Activated naive CD4-positive, alpha-beta T cell treated with anti-CD3 and anti-CD28 coated beads, Interleukin-2, amount 50 U/mL, for 24 hours (primary cell): ENCODE results near the gene ASPRV1.

Experiments
- H3K27ac Mint-ChIP-seq: one replicate; pipeline ENCODE4 v1.8.0; 2021; ENCODE audit warnings: mild to moderate bottlenecking, mixed read lengths
- H3K27me3 Mint-ChIP-seq: one replicate; pipeline ENCODE4 v1.8.0; 2021; ENCODE audit warnings: mixed read lengths
- H3K36me3 Mint-ChIP-seq: one replicate; pipeline ENCODE4 v1.8.0; 2021; ENCODE audit warnings: mixed read lengths
- H3K4me1 Mint-ChIP-seq: one replicate; pipeline ENCODE4 v1.8.0; 2021; ENCODE audit warnings: mixed read lengths
- H3K4me3 Mint-ChIP-seq: one replicate; pipeline ENCODE4 v1.8.0; 2021; ENCODE audit warnings: mild to moderate bottlenecking, mixed read lengths
- H3K9me3 Mint-ChIP-seq: one replicate; pipeline ENCODE4 v1.8.0; 2021; ENCODE audit warnings: mixed read lengths

ASPRV1 gene

GRCh38 chr2:69975853-69976462, 14.5 kb upstream of the ASPRV1 start:
- peaks cover 1% of the 10 kb centered on the region for H3K36me3 Mint-ChIP-seq
- no peak overlapping the region for H3K27ac Mint-ChIP-seq

GRCh38 chr2:69975136-69975852, 13.9 kb upstream of the ASPRV1 start:
- peaks cover 12% of the 10 kb centered on the region for H3K4me1 Mint-ChIP-seq
- no peaks in the 10 kb centered on the region for H3K27me3 Mint-ChIP-seq
- no peak overlapping the region for H3K27ac Mint-ChIP-seq
- H3K4me3 Mint-ChIP-seq = no peak overlapping the region
- peaks cover 1% of the 10 kb centered on the region for H3K36me3 Mint-ChIP-seq
- H3K9me3 Mint-ChIP-seq = no peaks in the 10 kb centered on the region

More at GRCh38 chr2:69975853-69976462, 14.5 kb upstream of the ASPRV1 start:
- Mint-ChIP-seq H3K4me1 (peaks cover 12% of the 10 kb centered on the region), H3K9me3 (no peaks in the 10 kb centered on the region), H3K4me3 (no peak overlapping the region), H3K27me3 (no peaks in the 10 kb centered on the region)

- no peak overlapping the region for H3K4me3 Mint-ChIP-seq
- peaks cover 1% of the 10 kb centered on the region for H3K36me3 Mint-ChIP-seq
- H3K27ac Mint-ChIP-seq = no peak overlapping the region
- H3K4me1 Mint-ChIP-seq = peaks cover 12% of the 10 kb centered on the region
- no peaks in the 10 kb centered on the region for H3K27me3 Mint-ChIP-seq
- H3K9me3 Mint-ChIP-seq = no peaks in the 10 kb centered on the region
These were observed 11.9 kb upstream of the ASPRV1 start for GRCh38 chr2:69973335-69973735.

GRCh38 chr2:69972822-69973221, 11.4 kb upstream of the ASPRV1 start:
- Mint-ChIP-seq H3K36me3 (peaks cover 1% of the 10 kb centered on the region), H3K27ac (no peak overlapping the region), H3K4me3 (no peak overlapping the region), H3K9me3 (no peaks in the 10 kb centered on the region), H3K4me1 (peaks cover 12% of the 10 kb centered on the region), H3K27me3 (no peaks in the 10 kb centered on the region)

GRCh38 chr2:69969991-69970390, 8.6 kb upstream of the ASPRV1 start:
- Mint-ChIP-seq H3K4me3 (no peak overlapping the region), H3K9me3 (no peaks in the 10 kb centered on the region), H3K27me3 (no peaks in the 10 kb centered on the region), H3K36me3 (peaks cover 1% of the 10 kb centered on the region), H3K27ac (no peak overlapping the region), H3K4me1 (no peaks in the 10 kb centered on the region)

GRCh38 chr2:69969126-69969983, 7.9 kb upstream of the ASPRV1 start:
- Mint-ChIP-seq H3K4me1 (peaks cover 5% of the 10 kb centered on the region), H3K27me3 (no peaks in the 10 kb centered on the region), H3K4me3 (no peak overlapping the region), H3K27ac (no peak overlapping the region), H3K36me3 (peaks cover 1% of the 10 kb centered on the region), H3K9me3 (no peaks in the 10 kb centered on the region)

- Mint-ChIP-seq H3K27ac (no peak overlapping the region), H3K4me1 (peaks cover 5% of the 10 kb centered on the region), H3K9me3 (no peaks in the 10 kb centered on the region), H3K4me3 (no peak overlapping the region), H3K27me3 (no peaks in the 10 kb centered on the region), H3K36me3 (peaks cover 1% of the 10 kb centered on the region)
These were observed 7.2 kb upstream of the ASPRV1 start for GRCh38 chr2:69968609-69969008.

- Mint-ChIP-seq H3K27ac (no peak overlapping the region), H3K4me3 (no peak overlapping the region), H3K27me3 (no peaks in the 10 kb centered on the region)
These were observed 5.1 kb upstream of the ASPRV1 start for GRCh38 chr2:69966496-69966895.

GRCh38 chr2:69965756-69966445, 4.5 kb upstream of the ASPRV1 start:
- peaks cover 5% of the 10 kb centered on the region for H3K4me1 Mint-ChIP-seq
- no peak overlapping the region for H3K4me3 Mint-ChIP-seq
- H3K27ac Mint-ChIP-seq = no peak overlapping the region
- H3K9me3 Mint-ChIP-seq = no peaks in the 10 kb centered on the region
- no peaks in the 10 kb centered on the region for H3K36me3 Mint-ChIP-seq
- no peaks in the 10 kb centered on the region for H3K27me3 Mint-ChIP-seq

More at GRCh38 chr2:69966496-69966895, 5.1 kb upstream of the ASPRV1 start:
- Mint-ChIP-seq H3K4me1 (peaks cover 5% of the 10 kb centered on the region), H3K9me3 (no peaks in the 10 kb centered on the region), H3K36me3 (no peaks in the 10 kb centered on the region)

- H3K27ac Mint-ChIP-seq = no peak overlapping the region
- no peaks in the 10 kb centered on the region for H3K36me3 Mint-ChIP-seq
These were observed 3.0 kb upstream of the ASPRV1 start for GRCh38 chr2:69964353-69964841.

GRCh38 chr2:69962986-69963730, 1.7 kb upstream of the ASPRV1 start:
- H3K9me3 Mint-ChIP-seq = no peaks in the 10 kb centered on the region
- H3K27me3 Mint-ChIP-seq = no peaks in the 10 kb centered on the region
- no peak overlapping the region for H3K27ac Mint-ChIP-seq
- H3K4me3 Mint-ChIP-seq = no peak overlapping the region
- no peaks in the 10 kb centered on the region for H3K36me3 Mint-ChIP-seq
- H3K4me1 Mint-ChIP-seq = peaks cover 5% of the 10 kb centered on the region

More at GRCh38 chr2:69964353-69964841, 3.0 kb upstream of the ASPRV1 start:
- Mint-ChIP-seq H3K4me3 (no peak overlapping the region), H3K9me3 (no peaks in the 10 kb centered on the region), H3K27me3 (no peaks in the 10 kb centered on the region), H3K4me1 (peaks cover 5% of the 10 kb centered on the region)

GRCh38 chr2:69960821-69961220, 610 bp downstream of the ASPRV1 start:
- no peaks in the 10 kb centered on the region for H3K36me3 Mint-ChIP-seq
- peaks cover 5% of the 10 kb centered on the region for H3K4me1 Mint-ChIP-seq
- H3K27me3 Mint-ChIP-seq = no peaks in the 10 kb centered on the region
- no peaks in the 10 kb centered on the region for H3K9me3 Mint-ChIP-seq
- H3K27ac Mint-ChIP-seq = no peak overlapping the region
- H3K4me3 Mint-ChIP-seq = no peak overlapping the region

GRCh38 chr2:69959425-69959824, 2.0 kb downstream of the ASPRV1 start:
- no peaks in the 10 kb centered on the region for H3K9me3 Mint-ChIP-seq
- H3K27ac Mint-ChIP-seq = no peak overlapping the region
- H3K4me1 Mint-ChIP-seq = peaks cover under 1% of the 10 kb centered on the region
- no peaks in the 10 kb centered on the region for H3K27me3 Mint-ChIP-seq
- H3K36me3 Mint-ChIP-seq = no peaks in the 10 kb centered on the region
- H3K4me3 Mint-ChIP-seq = no peak overlapping the region

GRCh38 chr2:69958480-69958879, 3.0 kb downstream of the ASPRV1 start:
- Mint-ChIP-seq H3K27ac (no peak overlapping the region), H3K9me3 (no peaks in the 10 kb centered on the region), H3K4me1 (no peaks in the 10 kb centered on the region), H3K27me3 (no peaks in the 10 kb centered on the region), H3K4me3 (no peak overlapping the region), H3K36me3 (no peaks in the 10 kb centered on the region)

GRCh38 chr2:69957965-69958364, 3.5 kb downstream of the ASPRV1 start:
- no peaks in the 10 kb centered on the region for H3K9me3 Mint-ChIP-seq
- H3K36me3 Mint-ChIP-seq = no peaks in the 10 kb centered on the region
- no peaks in the 10 kb centered on the region for H3K4me1 Mint-ChIP-seq
- H3K27me3 Mint-ChIP-seq = no peaks in the 10 kb centered on the region
- no peak overlapping the region for H3K27ac Mint-ChIP-seq
- H3K4me3 Mint-ChIP-seq = no peak overlapping the region
